HG03045 (cell line): ENCODE results near the gene PGBD5.
A peak's percentile ranks its signal among the peaks of the same experiment; 100 is the strongest.

Experiments used
- ATAC-seq: cut with Tn5 transposase; IDR thresholded peaks from one replicate; pipeline ENCODE4 v1.9.1; 2021; ENCODE audit warnings: mild to moderate bottlenecking, moderate library complexity; ENCODE audit not compliant: unreplicated experiment

Gene PGBD5

DNA sequence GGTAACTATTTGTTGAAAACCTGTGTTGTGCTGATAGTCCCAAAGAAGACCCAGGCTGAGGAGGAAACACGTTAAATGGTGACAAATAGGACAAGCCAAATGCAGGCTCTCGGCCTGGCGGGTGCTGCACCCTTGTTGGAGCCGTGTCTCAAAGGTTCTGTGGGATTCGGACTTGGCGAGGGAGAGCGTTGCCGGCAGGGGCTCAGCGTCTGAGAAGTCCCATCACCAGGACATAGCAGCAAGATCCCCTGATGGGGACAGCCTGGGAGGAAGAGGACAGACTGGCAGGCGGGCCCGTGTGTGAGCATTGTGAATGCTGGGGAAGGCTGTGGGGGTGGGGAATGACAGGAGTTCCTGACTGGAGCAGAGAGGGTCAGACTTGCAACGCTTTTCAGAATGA is 142.5 kb downstream of the PGBD5 start:
- ATAC-seq, result no peak

GRCh38 chr1:230282157-230282556 is 144.0 kb downstream of the PGBD5 start:
- no peak for ATAC-seq

DNA sequence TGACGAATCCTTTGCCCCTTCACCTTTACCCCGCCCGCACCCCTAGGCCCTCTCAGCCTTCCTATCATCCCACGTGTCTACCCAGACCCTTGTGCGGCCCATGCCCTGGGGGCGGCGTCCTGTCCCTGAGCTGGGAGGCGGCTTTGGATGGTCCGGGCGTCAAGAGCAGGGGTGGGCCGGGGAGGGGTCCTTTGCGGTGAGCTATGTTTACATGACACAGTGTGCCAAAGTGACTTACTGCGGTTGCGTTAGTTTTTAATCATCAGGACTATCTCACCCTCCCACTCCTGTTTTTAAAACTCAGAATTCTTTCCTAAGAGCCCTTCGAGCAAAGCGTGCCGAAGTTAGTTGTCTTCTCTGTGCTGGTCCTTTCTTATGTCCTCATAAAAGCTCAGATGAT is 144.6 kb downstream of the PGBD5 start:
- no peak for ATAC-seq

GRCh38 chr1:230280906-230281413 is 145.2 kb downstream of the PGBD5 start:
- no peak for ATAC-seq

DNA sequence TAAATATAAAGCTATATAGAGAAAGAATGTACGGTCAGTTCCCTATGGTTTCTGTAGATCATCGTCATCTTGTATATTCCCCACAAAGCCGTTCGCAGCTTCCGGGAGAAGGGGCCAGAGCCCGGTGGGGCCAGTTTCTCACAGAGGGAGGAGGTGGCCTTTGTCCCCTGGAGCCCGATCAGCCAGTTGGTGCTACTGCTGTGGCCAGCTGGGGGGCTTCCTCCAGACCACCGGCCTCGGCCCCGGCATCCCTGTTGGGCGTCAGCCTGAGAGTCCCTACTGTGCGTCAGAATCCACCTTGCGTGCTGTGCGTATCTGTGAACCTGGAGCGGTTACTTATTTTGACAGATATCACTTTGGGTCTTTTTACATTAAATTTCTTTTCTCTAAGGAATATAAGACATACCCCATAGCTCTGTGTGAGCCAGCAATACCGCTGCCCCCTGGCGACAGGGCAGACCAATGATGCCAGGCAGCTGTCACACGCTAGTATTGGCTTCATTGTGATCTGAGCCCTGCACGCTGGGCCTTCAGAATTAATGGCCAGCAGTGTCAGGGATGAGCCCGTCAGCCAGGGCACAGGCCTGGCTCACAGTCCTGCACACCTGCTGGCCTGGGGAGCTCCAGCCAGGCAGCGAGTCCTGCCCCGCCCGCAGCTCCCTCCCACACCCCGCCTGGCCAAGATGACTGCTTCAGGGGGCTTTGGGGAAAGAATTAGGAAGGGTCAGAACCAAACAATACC is 145.9 kb downstream of the PGBD5 start:
- ATAC-seq, result no peak

DNA sequence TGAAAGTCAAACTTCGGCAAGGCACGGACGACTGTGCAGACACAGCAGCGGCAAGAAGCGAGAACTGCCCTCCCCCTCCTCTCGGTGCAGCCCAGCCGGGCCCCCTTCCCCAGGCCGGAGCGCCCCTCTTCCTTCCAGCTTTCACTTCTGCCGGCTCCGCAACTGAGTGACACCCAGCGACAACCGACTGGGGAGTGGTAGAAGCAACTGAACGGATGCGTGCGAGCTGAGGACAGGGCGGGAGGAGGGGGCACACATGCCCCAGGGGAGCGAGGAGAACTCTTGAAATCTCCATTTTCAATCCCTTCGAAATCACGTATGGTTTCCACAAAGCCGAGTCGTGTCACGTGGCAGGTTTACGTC is 146.6 kb downstream of the PGBD5 start:
- no peak for ATAC-seq

DNA sequence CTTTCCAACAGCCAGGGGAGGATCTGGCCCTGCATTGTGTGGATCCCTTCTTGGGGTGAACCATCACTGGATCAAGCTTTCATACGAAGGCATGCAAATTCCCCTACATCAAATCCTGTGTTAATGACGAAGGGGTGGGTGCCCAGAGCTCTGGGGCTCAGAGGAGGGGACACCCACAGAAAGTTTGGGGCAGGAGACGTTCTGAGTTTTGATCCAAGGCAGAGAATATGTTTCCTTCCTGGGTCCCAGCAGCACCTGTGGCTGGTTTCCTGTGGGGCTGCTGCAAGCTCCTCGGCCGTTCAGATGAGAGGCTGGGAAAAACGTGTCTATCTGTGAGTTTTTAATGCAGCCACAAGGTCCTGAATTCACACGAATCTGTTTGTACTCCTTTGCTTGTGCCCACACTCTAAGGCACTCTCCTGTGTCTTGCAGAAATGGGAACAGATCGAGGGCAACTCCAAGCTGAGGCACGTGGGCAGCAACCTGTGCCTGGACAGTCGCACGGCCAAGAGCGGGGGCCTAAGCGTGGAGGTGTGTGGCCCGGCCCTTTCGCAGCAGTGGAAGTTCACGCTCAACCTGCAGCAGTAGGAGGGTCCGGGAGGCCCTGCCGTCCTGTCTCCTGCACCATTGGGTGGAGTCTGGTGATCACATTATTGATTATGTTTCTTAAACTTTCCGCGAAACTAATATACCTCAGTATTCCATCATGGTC is 147.1 kb downstream of the PGBD5 start:
- no peak for ATAC-seq

DNA sequence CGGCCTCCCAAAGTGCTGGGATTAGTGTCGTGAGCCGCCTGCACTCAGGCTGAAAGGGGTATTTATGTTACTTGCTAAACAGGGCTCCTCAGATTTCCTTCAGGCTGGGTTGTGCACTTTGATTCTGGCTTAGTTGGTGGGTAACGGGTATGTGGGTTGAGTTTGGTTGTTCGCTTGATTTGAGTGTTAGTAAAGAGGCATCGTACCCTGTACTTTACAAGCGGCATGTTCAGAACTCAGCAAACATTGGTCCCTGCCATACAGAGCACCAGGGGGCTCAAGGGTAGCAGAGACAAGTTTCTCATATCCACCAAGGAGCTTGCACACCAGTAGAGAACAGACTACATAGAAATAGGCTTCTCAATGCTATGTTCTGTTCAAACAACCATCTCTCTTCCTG is 147.8 kb downstream of the PGBD5 start:
- no peak for ATAC-seq

- ATAC-seq, result peak; percentile 49
Observed at GRCh38 chr1:230277201-230278025, 148.7 kb downstream of the PGBD5 start.

- ATAC-seq, result no peak
Observed at GRCh38 chr1:230276401-230276800, 149.7 kb downstream of the PGBD5 start.

DNA sequence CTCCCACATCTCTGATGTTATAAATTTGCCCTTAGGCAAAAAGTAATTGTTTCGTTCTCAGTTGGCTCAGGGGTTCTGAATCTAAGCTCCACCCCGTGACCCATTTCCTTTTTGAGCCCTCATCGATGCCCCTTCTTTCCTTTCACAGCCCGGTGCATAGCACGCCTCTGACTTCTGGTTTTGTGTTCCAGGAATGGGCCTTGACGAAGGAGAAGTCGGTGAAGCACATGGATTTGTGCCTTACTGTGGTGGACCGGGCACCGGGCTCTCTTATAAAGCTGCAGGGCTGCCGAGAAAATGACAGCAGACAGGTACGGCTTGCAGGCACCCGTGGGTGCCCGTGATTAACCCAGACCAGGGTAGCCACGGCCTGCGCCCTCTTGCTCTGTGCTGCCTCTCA is 151.9 kb downstream of the PGBD5 start:
- ATAC-seq, result no peak

GRCh38 chr1:230273141-230273710 is 152.9 kb downstream of the PGBD5 start:
- no peak for ATAC-seq

- no peak for ATAC-seq
Observed at GRCh38 chr1:230272557-230272956, 153.6 kb downstream of the PGBD5 start.

DNA sequence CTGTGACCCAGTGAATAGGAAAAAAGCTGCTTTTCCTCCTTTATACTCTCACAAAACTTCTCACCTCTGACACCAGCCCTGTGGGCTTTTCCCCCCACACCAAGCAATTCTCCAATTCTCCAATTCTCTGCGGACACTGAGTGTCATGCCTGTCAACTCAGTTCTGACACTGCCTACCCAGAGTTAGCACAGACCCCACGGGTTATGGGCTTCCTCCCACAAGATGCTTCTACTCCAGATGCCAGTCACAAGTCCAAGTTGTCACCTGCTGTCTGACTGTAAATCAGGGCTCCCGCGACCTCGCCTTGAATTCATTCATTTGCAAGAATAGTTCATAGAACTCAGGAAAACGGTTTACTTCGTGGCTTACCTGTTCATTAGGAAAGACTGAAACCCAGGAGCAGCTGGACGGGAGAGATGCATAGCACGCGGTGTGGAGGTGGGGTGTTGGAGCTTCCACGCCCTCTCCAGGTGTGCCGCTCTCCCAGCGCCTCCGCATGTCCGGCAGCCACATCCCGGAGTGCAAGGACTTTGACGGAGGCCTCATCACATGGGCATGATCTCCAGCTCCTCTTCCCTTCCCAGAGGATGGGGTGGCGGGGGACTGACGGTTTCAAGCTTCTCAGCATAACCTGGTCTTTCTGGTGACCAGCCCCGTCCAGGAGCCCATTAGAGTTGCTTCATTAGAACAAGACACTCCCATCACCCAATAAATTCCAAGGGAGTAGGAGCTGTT is 154.7 kb downstream of the PGBD5 start:
- no peak for ATAC-seq

DNA sequence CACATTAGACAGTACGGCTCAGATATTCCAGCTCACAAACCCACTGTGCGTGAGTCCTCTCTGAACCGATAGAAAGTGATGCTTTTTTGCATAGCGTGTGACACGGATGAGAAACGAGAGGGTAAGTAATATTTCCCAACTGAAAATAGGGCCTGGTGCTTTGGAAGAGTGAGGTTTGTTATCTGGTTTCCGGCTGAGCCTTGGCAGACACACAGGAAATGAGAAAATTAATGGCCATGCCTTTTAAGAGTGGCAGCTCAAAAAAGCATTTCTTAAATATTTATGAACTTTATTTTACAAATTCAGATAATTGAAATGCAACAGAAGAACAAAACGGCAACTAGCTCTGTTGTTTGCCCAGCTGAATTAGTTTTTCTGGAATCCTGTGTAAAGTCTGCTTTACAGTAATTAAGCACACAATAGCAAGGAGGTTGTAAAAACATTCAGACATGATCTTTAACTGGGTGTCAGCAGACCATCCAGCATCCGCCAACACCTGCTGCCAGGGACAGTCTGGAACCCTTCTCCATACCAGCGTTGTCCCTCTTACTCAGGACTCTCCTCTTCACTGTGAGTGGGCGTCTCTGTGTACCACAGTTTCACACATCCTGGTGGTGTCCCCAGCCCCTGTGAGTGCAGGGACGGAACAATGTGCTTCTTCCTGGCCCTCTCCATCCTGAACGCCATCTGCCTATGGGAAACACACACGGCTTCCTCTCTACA is 155.4 kb downstream of the PGBD5 start:
- no peak for ATAC-seq

GRCh38 chr1:230270185-230270558 is 156.0 kb downstream of the PGBD5 start:
- ATAC-seq, result no peak

GRCh38 chr1:230268371-230269170 is 157.6 kb downstream of the PGBD5 start:
- ATAC-seq, result no peak

- no peak for ATAC-seq
Observed at GRCh38 chr1:230267338-230268065, 158.6 kb downstream of the PGBD5 start.
